HepG2 (cell line): ENCODE data around the gene DAAM1. TPM values are rescaled to one million over a fixed set of nuclear protein-coding genes. Genes with fewer than 3 reads are reported as not detected.

ENCODE experiments used
- CTCF ChIP-seq: sonication (generic); formaldehyde crosslinking; IDR thresholded peaks from 2 replicates; pipeline ENCODE4 v1.5.0; 2020; ENCODE audit warnings: mild to moderate bottlenecking, missing genetic modification reagents, moderate library complexity
- EED ChIP-seq: sonication (generic); formaldehyde crosslinking; IDR thresholded peaks from 2 replicates; pipeline ENCODE4 v1.5.0; 2020; ENCODE audit warnings: mild to moderate bottlenecking, missing genetic modification reagents
- ESRRA ChIP-seq: sonication (generic); formaldehyde crosslinking; IDR thresholded peaks from 2 replicates; pipeline ENCODE4 v1.5.1; 2020; ENCODE audit warnings: mild to moderate bottlenecking, low read depth, missing genetic modification reagents
- FOXA3 ChIP-seq: IDR thresholded peaks from 2 replicates; pipeline ENCODE4 v1.6.1; 2016; ENCODE audit warnings: missing genetic modification reagents, missing compliant biosample characterization
- HMG20A ChIP-seq: IDR thresholded peaks from 2 replicates; pipeline ENCODE4 v1.6.1; 2016; ENCODE audit warnings: borderline replicate concordance
- KAT7 ChIP-seq: IDR thresholded peaks from 2 replicates; pipeline ENCODE4 v1.6.1; 2018; ENCODE audit warnings: borderline replicate concordance, missing compliant biosample characterization
- KLF15 ChIP-seq: sonication (generic); formaldehyde crosslinking; IDR thresholded peaks from 2 replicates; pipeline ENCODE4 v1.8.1; 2023; ENCODE audit warnings: borderline replicate concordance, mild to moderate bottlenecking, inconsistent platforms, missing genetic modification reagents, mixed read lengths
- MAFK ChIP-seq, 2 experiments: IDR thresholded peaks in 1 of 2; conservative IDR thresholded peaks in 1 of 2; 2 replicates each; pipeline ENCODE4 v1.6.1; 2011; ENCODE audit warnings: improper control_type of control experiment in 2 of 2, low read length in 2 of 2
- POLR2AphosphoS5 ChIP-seq: IDR thresholded peaks from 2 replicates; pipeline ENCODE4 v1.6.1; 2012; ENCODE audit warnings: low read depth, low read length
- PRMT3 ChIP-seq: sonication (generic); formaldehyde crosslinking; IDR thresholded peaks from 2 replicates; pipeline ENCODE4 v1.8.1; 2022; ENCODE audit warnings: low read depth, mild to moderate bottlenecking, moderate library complexity, missing genetic modification reagents, borderline replicate concordance
- PRPF4 ChIP-seq: fragments of 200-400 bp; formaldehyde crosslinking; IDR thresholded peaks from 2 replicates; pipeline ENCODE4 v1.6.1; 2016; ENCODE audit warnings: low read length, low read depth; ENCODE audit not compliant: poor library complexity, severe bottlenecking
- REXO4 ChIP-seq: sonication (generic); formaldehyde crosslinking; IDR thresholded peaks from 2 replicates; pipeline ENCODE4 v1.8.0; 2022; ENCODE audit warnings: missing genetic modification reagents, mild to moderate bottlenecking, borderline replicate concordance
- RFXAP ChIP-seq: sonication (generic); formaldehyde crosslinking; IDR thresholded peaks from 2 replicates; pipeline ENCODE4 v1.4.0; 2020; ENCODE audit warnings: missing genetic modification reagents, borderline replicate concordance
- TFDP1 ChIP-seq: IDR thresholded peaks from 2 replicates; pipeline ENCODE4 v1.6.1; 2016; ENCODE audit warnings: missing compliant biosample characterization, missing genetic modification reagents, borderline replicate concordance
- THAP7 ChIP-seq: sonication (generic); formaldehyde crosslinking; IDR thresholded peaks from 2 replicates; pipeline ENCODE4 v1.8.1; 2023; ENCODE audit warnings: mild to moderate bottlenecking, missing genetic modification reagents
- UBTF ChIP-seq: sonication (generic); formaldehyde crosslinking; IDR thresholded peaks from 2 replicates; pipeline ENCODE4 v1.4.0; 2020; ENCODE audit warnings: mild to moderate bottlenecking, missing genetic modification reagents
- YY1 ChIP-seq: IDR thresholded peaks from 2 replicates; pipeline ENCODE4 v1.6.1; 2011; ENCODE audit warnings: low read length, low read depth, moderate library complexity, mild to moderate bottlenecking; ENCODE audit not compliant: insufficient read depth, insufficient replicate concordance
- ZNF180 ChIP-seq: sonication (generic); formaldehyde crosslinking; IDR thresholded peaks from 2 replicates; pipeline ENCODE4 v1.4.0; 2020; ENCODE audit warnings: low read depth, missing genetic modification reagents, borderline replicate concordance
- ZNF280B ChIP-seq: sonication (generic); formaldehyde crosslinking; IDR thresholded peaks from 2 replicates; pipeline ENCODE4 v1.5.0; 2020; ENCODE audit warnings: missing genetic modification reagents, mild to moderate bottlenecking, borderline replicate concordance
- ZNF776 ChIP-seq: sonication (generic); formaldehyde crosslinking; IDR thresholded peaks from 2 replicates; pipeline ENCODE4 v1.4.0; 2020; ENCODE audit warnings: mild to moderate bottlenecking, missing genetic modification reagents
- polyA plus RNA-seq, 8 experiments: library from polyadenylated mRNA; depleted of rRNA in 3 of 8; stranded (reverse) in 7 of 8; unstranded in 1 of 8; fragments of >200 nt; fragmentation: Illumina TruSeq in 4 of 8; extraction: Trizol in 4 of 8; gene quantifications; 2 replicates each; pipeline versions ENCODE4 v1.2.1 to v1.2.3, GENCODE V29; 2011 to 2016; ENCODE audit warnings: low read depth in 4 of 8, missing spikeins in 1 of 8, mixed read lengths in 1 of 8; ENCODE audit not compliant: insufficient read depth in 1 of 8
- total RNA-seq, 5 experiments: library from RNA; depleted of rRNA; stranded (reverse); fragments of >200 nt; fragmentation: Illumina TruSeq; extraction: Trizol; gene quantifications; 2 replicates each; pipeline ENCODE4 v1.2.3, GENCODE V29; 2016; ENCODE audit warnings: low read depth in 1 of 5

DAAM1 gene
- total and polyA plus RNA-seq, 2 of the 13 experiments (the other 11 are each of a cell fraction or from before 2014, with no cell fraction given) = 10.9 to 24.5 TPM

GRCh38 chr14:59301354-59301753 lies 112.9 kb downstream of the DAAM1 start (continued):
- TF ChIP-seq PRPF4 (no peak), YY1 (no peak), RFXAP (0 out of 2 replicates have a peak, but pooled peaks have one; percentile 30), KAT7 (CRISPR knock-in tag) (no peak), ESRRA (CRISPR knock-in tag) (no peak), ZNF280B (CRISPR knock-in tag) (no peak), ZNF180 (no peak), EED (CRISPR knock-in tag) (no peak), THAP7 (CRISPR knock-in tag) (no peak), HMG20A (CRISPR knock-in tag) (no peak; the same call in 1 of the 2 replicates), KLF15 (CRISPR knock-in tag) (no peak), PRMT3 (CRISPR knock-in tag) (no peak), CTCF (CRISPR knock-in tag) (no peak), ZNF776 (no peak), FOXA3 (peak; percentile 69), TFDP1 (no peak), POLR2AphosphoS5 (no peak), UBTF (no peak), REXO4 (CRISPR knock-in tag) (no peak), MAFK (conservative IDR thresholded peaks at IDR 0.05 in 1 of 2, IDR thresholded peaks at IDR 0.05 in 1 of 2; ENCODE audit: low read length in 2 of 2) (peak; percentile 72 to 81)
